Keratinocyte (primary cell): ENCODE data around the gene NRDC. TPM values are rescaled to one million over a fixed set of nuclear protein-coding genes. Genes with fewer than 3 reads are reported as not detected.

Experiments used
- DNase-seq: peaks from one replicate; pipeline ENCODE4 v3.0.0-alpha.2; 2011; ENCODE audit warnings: low read depth, missing footprints, low spot score
- FAIRE-seq: peaks from 2 replicates; lab custom pipeline; 2011; peaks lifted over from hg19 to GRCh38; lab: Jason Lieb, UNC
- H2AFZ ChIP-seq: 2 replicates; pipeline ENCODE4 v1.6.0; 2012; ENCODE audit warnings: low read length, control low read depth, inconsistent platforms; ENCODE audit not compliant: control insufficient read depth
- H3K27ac ChIP-seq: 2 replicates; pipeline ENCODE4 v1.5.1; 2011; ENCODE audit warnings: low read length; ENCODE audit not compliant: control insufficient read depth, insufficient read depth
- H3K27me3 ChIP-seq: 3 replicates; pipeline ENCODE4 v1.6.0; 2011; ENCODE audit warnings: low read length; ENCODE audit not compliant: control insufficient read depth, insufficient read depth; ENCODE audit errors: extremely low read depth
- H3K36me3 ChIP-seq, 2 experiments: 2 replicates in 1 of 2; 3 replicates in 1 of 2; pipeline ENCODE4 v1.5.1; 2011; ENCODE audit warnings: low read length in 2 of 2, mild to moderate bottlenecking in 1 of 2; ENCODE audit not compliant: control insufficient read depth in 2 of 2, insufficient read depth in 2 of 2; ENCODE audit errors: extremely low read depth in 1 of 2
- H3K4me1 ChIP-seq: 3 replicates; pipeline ENCODE4 v1.5.1; 2011; ENCODE audit warnings: low read length; ENCODE audit not compliant: control insufficient read depth, insufficient read depth; ENCODE audit errors: extremely low read depth
- H3K4me2 ChIP-seq: 3 replicates; pipeline ENCODE4 v1.6.0; 2011; ENCODE audit warnings: low read depth, low read length; ENCODE audit not compliant: control insufficient read depth, insufficient read depth; ENCODE audit errors: extremely low read depth
- H3K4me3 ChIP-seq, 3 experiments: fragments of 200-600 bp in 1 of 3; sonication (generic) in 1 of 3; 2 replicates in 2 of 3; 3 replicates in 1 of 3; pipeline ENCODE4 v1.5.1; 2011 to 2016; ENCODE audit warnings: low read length in 3 of 3, mild to moderate bottlenecking in 3 of 3, control low read depth in 2 of 3, inconsistent platforms in 1 of 3, low read depth in 1 of 3, mixed read lengths in 1 of 3, mixed run types in 1 of 3, moderate library complexity in 1 of 3; ENCODE audit not compliant: control insufficient read depth in 2 of 3, insufficient read depth in 2 of 3; ENCODE audit errors: extremely low read depth in 1 of 3
- H3K79me2 ChIP-seq: 2 replicates; pipeline ENCODE4 v1.6.0; 2012; ENCODE audit warnings: low read length; ENCODE audit not compliant: control insufficient read depth, insufficient read depth
- H3K9ac ChIP-seq: 3 replicates; pipeline ENCODE4 v1.6.0; 2011; ENCODE audit warnings: low read length; ENCODE audit not compliant: control insufficient read depth, insufficient read depth; ENCODE audit errors: extremely low read depth
- H3K9me1 ChIP-seq: 3 replicates; pipeline ENCODE4 v1.6.0; 2011; ENCODE audit warnings: low read length; ENCODE audit not compliant: control insufficient read depth, insufficient read depth; ENCODE audit errors: extremely low read depth
- H3K9me3 ChIP-seq: 2 replicates; pipeline ENCODE4 v1.5.1; 2012; ENCODE audit warnings: low read depth, low read length; ENCODE audit not compliant: control insufficient read depth
- H4K20me1 ChIP-seq: 3 replicates; pipeline ENCODE4 v1.6.0; 2011; ENCODE audit warnings: low read length; ENCODE audit not compliant: control insufficient read depth, insufficient read depth; ENCODE audit errors: extremely low read depth
- CTCF ChIP-seq, 3 experiments: IDR thresholded peaks in 1 of 3; conservative IDR thresholded peaks in 1 of 3; optimal IDR thresholded peaks in 1 of 3; 2 replicates in 2 of 3; 3 replicates in 1 of 3; pipeline versions ENCODE3 to v1.5.1; 2011; ENCODE audit warnings: low read length in 3 of 3, mild to moderate bottlenecking in 3 of 3, moderate library complexity in 2 of 3, control low read depth in 1 of 3, inconsistent platforms in 1 of 3; ENCODE audit not compliant: insufficient read depth in 2 of 3; ENCODE audit errors: extremely low read depth in 1 of 3
- EZH2 ChIP-seq: IDR thresholded peaks from one replicate; pipeline ENCODE4 v1.6.1; 2012; ENCODE audit warnings: inconsistent platforms, mild to moderate bottlenecking, low read length, moderate library complexity
- dilution Hi-C: fragments of 300-500 bp; cut with MboI; formaldehyde crosslinking; loops from one replicate; pipeline ENCODE4 v1.7.0; 2020; ENCODE audit warnings: low sequenced_read_pairs; ENCODE audit not compliant: extremely low pct_ligation_motif_present
- polyA plus RNA-seq, 5 experiments: library from polyadenylated mRNA; depleted of rRNA in 3 of 5; stranded (reverse) in 3 of 5; stranded (forward) in 1 of 5; unstranded in 1 of 5; fragments of >200 nt; gene quantifications; 1 replicate in 1 of 5; 2 replicates in 3 of 5; 3 replicates in 1 of 5; pipeline versions ENCODE4 v1.2.1 to v1.2.3, GENCODE V29; 2011 to 2012; ENCODE audit warnings: missing spikeins in 2 of 5, low read depth in 1 of 5, low replicate concordance in 1 of 5

Gene NRDC
- polyA plus RNA-seq, 1 donor (not counting 4 experiments of a cell fraction or from before 2014, with no cell fraction given): 183 TPM

GRCh38 chr1:51859735-51860134 is 18.8 kb downstream of the NRDC start:
- FAIRE-seq: no peak
- peaks cover 46% of the 10 kb centered on the region for H3K79me2 ChIP-seq
- no peak overlapping the region for H3K4me3 ChIP-seq
- H3K27ac ChIP-seq: no peak overlapping the region
- no peak overlapping the region for H3K9ac ChIP-seq
- no peak for DNase-seq
- no peaks in the 10 kb centered on the region for H3K9me3 ChIP-seq
- peaks cover 0 to 4% of the 10 kb centered on the region in 2 experiments for H3K36me3 ChIP-seq
- H3K27me3 ChIP-seq: no peaks in the 10 kb centered on the region
- no peaks in the 10 kb centered on the region for H3K9me1 ChIP-seq
- dilution Hi-C loops: no loop called here
- no peak overlapping the region for H3K4me2 ChIP-seq
- no peak for TF ChIP-seq CTCF (optimal IDR thresholded peaks at IDR 0.05 in 1 of 3, IDR thresholded peaks at IDR 0.05 in 1 of 3, conservative IDR thresholded peaks at IDR 0.05 in 1 of 3; ENCODE audit: extremely low read depth in 1 of 3, insufficient read depth in 2 of 3, low read length in 3 of 3)
- no peak for TF ChIP-seq EZH2
- no peaks in the 10 kb centered on the region for H3K4me1 ChIP-seq
- H4K20me1 ChIP-seq: no peaks in the 10 kb centered on the region
- H2AFZ ChIP-seq: no peak overlapping the region

GRCh38 chr1:51859333-51859732 is 19.2 kb downstream of the NRDC start:
- dilution Hi-C loops: no loop called here
- Histone ChIP-seq H3K27me3 (no peaks in the 10 kb centered on the region), H3K4me2 (no peak overlapping the region), H2AFZ (no peak overlapping the region), H4K20me1 (no peaks in the 10 kb centered on the region), H3K9me3 (no peaks in the 10 kb centered on the region), H3K27ac (no peak overlapping the region), H3K9me1 (no peaks in the 10 kb centered on the region), H3K4me1 (no peaks in the 10 kb centered on the region), H3K4me3 (no peak overlapping the region), H3K79me2 (peaks cover 46% of the 10 kb centered on the region), H3K9ac (no peak overlapping the region), H3K36me3 (peaks cover 0 to 6% of the 10 kb centered on the region in 2 experiments)
- DNase-seq (no peak), FAIRE-seq (no peak)
- no peak for TF ChIP-seq EZH2

GRCh38 chr1:51858892-51859291 is 19.6 kb downstream of the NRDC start:
- H3K4me1 ChIP-seq: no peaks in the 10 kb centered on the region
- TF ChIP-seq EZH2 (no peak), CTCF (optimal IDR thresholded peaks at IDR 0.05 in 1 of 3, IDR thresholded peaks at IDR 0.05 in 1 of 3, conservative IDR thresholded peaks at IDR 0.05 in 1 of 3; ENCODE audit: extremely low read depth in 1 of 3, insufficient read depth in 2 of 3, low read length in 3 of 3) (no peak)
- no peaks in the 10 kb centered on the region for H3K9me1 ChIP-seq
- H3K9me3 ChIP-seq: no peaks in the 10 kb centered on the region
- H4K20me1 ChIP-seq: no peaks in the 10 kb centered on the region
- no peak overlapping the region for H2AFZ ChIP-seq
- H3K36me3 ChIP-seq: peaks cover 0 to 6% of the 10 kb centered on the region in 2 experiments
- H3K79me2 ChIP-seq: peaks cover 44% of the 10 kb centered on the region
- no peak overlapping the region for H3K4me2 ChIP-seq
- no peak overlapping the region for H3K9ac ChIP-seq
- H3K4me3 ChIP-seq: no peak overlapping the region
- dilution Hi-C loops: no loop called here
- no peak for DNase-seq
- no peaks in the 10 kb centered on the region for H3K27me3 ChIP-seq
- no peak overlapping the region for H3K27ac ChIP-seq
- no peak for FAIRE-seq
